Tibial nerve (tissue), 4 donors: ENCODE measurements around the gene BCAS2. TPM values are rescaled to one million over a fixed set of nuclear protein-coding genes. Genes with fewer than 3 reads are reported as not detected.

ENCODE experiments used
- DNase-seq, 2 donors: peaks; one replicate each; pipeline ENCODE4 v3.0.0-alpha.2; 2019; ENCODE audit warnings: low spot score in 2 of 2
- H3K27ac ChIP-seq, 4 donors: fragments of 200-600 bp; sonication (generic) in 3 of 4; one replicate each; pipeline ENCODE4 v1.5.1; 2017 to 2019; ENCODE audit warnings: mild to moderate bottlenecking in 1 of 4
- H3K27me3 ChIP-seq, 2 donors: fragments of 200-600 bp; sonication (generic) in 1 of 2; one replicate each; pipeline versions ENCODE4 v1.5.1 to v1.6.0; 2017 to 2019
- H3K36me3 ChIP-seq, 3 donors: fragments of 200-600 bp; sonication (generic); one replicate each; pipeline ENCODE4 v1.5.1; 2018 to 2019
- H3K4me1 ChIP-seq, 4 donors: fragments of 200-600 bp; sonication (generic) in 3 of 4; one replicate each; pipeline ENCODE4 v1.5.1; 2017 to 2019
- H3K4me3 ChIP-seq, 4 donors: fragments of 200-600 bp; sonication (generic) in 3 of 4; one replicate each; pipeline ENCODE4 v1.5.1; 2017 to 2019; ENCODE audit warnings: mild to moderate bottlenecking in 1 of 4, moderate library complexity in 1 of 4
- H3K9me3 ChIP-seq, 4 donors: fragments of 200-600 bp; sonication (generic) in 3 of 4; one replicate each; pipeline ENCODE4 v1.5.1; 2017 to 2019
- CTCF ChIP-seq, 5 experiments: fragments of 200-600 bp in 3 of 5; fragments of 450-650 bp in 2 of 5; sonication (generic) in 3 of 5; IDR thresholded peaks; one replicate each; pipeline ENCODE4 v1.5.1; 2016 to 2019; ENCODE audit warnings: antibody characterized with exemption in 5 of 5, mild to moderate bottlenecking in 3 of 5, moderate library complexity in 2 of 5
- EP300 ChIP-seq, 2 donors: sonication (generic); formaldehyde crosslinking; IDR thresholded peaks; one replicate each; pipeline ENCODE4 v1.6.1; 2017; ENCODE audit warnings: antibody characterized with exemption in 2 of 2, mild to moderate bottlenecking in 1 of 2
- POLR2A ChIP-seq, 2 donors: fragments of 450-650 bp; IDR thresholded peaks; one replicate each; pipeline ENCODE4 v1.6.1; 2017; ENCODE audit warnings: antibody characterized with exemption in 2 of 2, mild to moderate bottlenecking in 2 of 2, moderate library complexity in 2 of 2
- WGBS, 2 donors: methylation state at CpG; one replicate each; pipeline ENCODE4 v1.1.5; 2018; 5-methylcytosine and 5-hydroxymethylcytosine counted together
- total RNA-seq, 4 donors: library from RNA; depleted of rRNA; stranded (reverse); fragments of >200 nt; gene quantifications; one replicate each; pipeline ENCODE4 v1.1.0, GENCODE V29; 2016

Gene BCAS2
- total RNA-seq, 4 donors from 2014 or later: 25.8 to 35.4 (median 28.4) TPM

GRCh38 chr1:114540821-114541220 is 40.6 kb downstream of the BCAS2 start:
- Histone ChIP-seq H3K36me3 (no peaks in the 10 kb centered on the region), H3K4me3 (no peak overlapping the region), H3K9me3 (no peaks in the 10 kb centered on the region), H3K27ac (no peak overlapping the region), H3K4me1 (no peaks in the 10 kb centered on the region), H3K27me3 (no peaks in the 10 kb centered on the region)
- TF ChIP-seq CTCF (IDR thresholded peaks at IDR 0.05) (no peak), POLR2A (IDR thresholded peaks at IDR 0.05) (no peak)
- no peak for DNase-seq
- WGBS, 2 donors: 69 to 73% methylated on average over 6 of the region's 6 CpGs

GRCh38 chr1:114540272-114540671 is 41.1 kb downstream of the BCAS2 start:
- TF ChIP-seq POLR2A (IDR thresholded peaks at IDR 0.05) (no peak), CTCF (IDR thresholded peaks at IDR 0.05) (no peak), EP300 (IDR thresholded peaks at IDR 0.05) (no peak)
- Histone ChIP-seq H3K4me1 (no peaks in the 10 kb centered on the region), H3K27ac (no peak overlapping the region), H3K27me3 (no peaks in the 10 kb centered on the region), H3K36me3 (no peaks in the 10 kb centered on the region), H3K4me3 (no peak overlapping the region), H3K9me3 (no peaks in the 10 kb centered on the region)
- 63 to 70% methylated on average over 3 of the region's 3 CpGs for WGBS, 2 donors
- no peak for DNase-seq

GRCh38 chr1:114536043-114536442 is 45.4 kb downstream of the BCAS2 start:
- Histone ChIP-seq H3K27ac (no peak overlapping the region), H3K4me1 (no peaks in the 10 kb centered on the region), H3K4me3 (no peak overlapping the region), H3K27me3 (no peaks in the 10 kb centered on the region), H3K36me3 (no peaks in the 10 kb centered on the region), H3K9me3 (no peaks in the 10 kb centered on the region)
- DNase-seq: no peak
- 93% methylated on average over 7 of the region's 7 CpGs for WGBS, 2 donors
- no peak for TF ChIP-seq EP300 (IDR thresholded peaks at IDR 0.05)
- no peak for TF ChIP-seq CTCF (IDR thresholded peaks at IDR 0.05)
- TF ChIP-seq POLR2A (IDR thresholded peaks at IDR 0.05): no peak

GRCh38 chr1:114535401-114535800 is 46.0 kb downstream of the BCAS2 start:
- Histone ChIP-seq H3K4me1 (no peaks in the 10 kb centered on the region), H3K9me3 (no peaks in the 10 kb centered on the region), H3K27me3 (no peaks in the 10 kb centered on the region), H3K27ac (no peak overlapping the region), H3K4me3 (no peak overlapping the region), H3K36me3 (no peaks in the 10 kb centered on the region)
- TF ChIP-seq EP300 (IDR thresholded peaks at IDR 0.05) (no peak), POLR2A (IDR thresholded peaks at IDR 0.05) (no peak), CTCF (IDR thresholded peaks at IDR 0.05) (no peak)
- WGBS, 2 donors: 57 to 64% methylated on average over 1 of the region's 1 CpG
- DNase-seq: no peak

- Histone ChIP-seq H3K4me1 (no peaks in the 10 kb centered on the region), H3K9me3 (no peaks in the 10 kb centered on the region), H3K36me3 (no peaks in the 10 kb centered on the region), H3K27ac (no peak overlapping the region), H3K27me3 (no peaks in the 10 kb centered on the region), H3K4me3 (no peak overlapping the region)
- TF ChIP-seq EP300 (IDR thresholded peaks at IDR 0.05): no peak
- TF ChIP-seq POLR2A (IDR thresholded peaks at IDR 0.05): no peak
- DNase-seq: no peak
- 31 to 47% methylated on average over 1 of the region's 1 CpG for WGBS, 2 donors
Measured at GRCh38 chr1:114531094-114531493, 50.3 kb downstream of the BCAS2 start.

- 86 to 88% methylated on average over 2 of the region's 2 CpGs for WGBS, 2 donors
- H3K36me3 ChIP-seq: no peaks in the 10 kb centered on the region
- TF ChIP-seq CTCF (IDR thresholded peaks at IDR 0.05) (no peak), POLR2A (IDR thresholded peaks at IDR 0.05) (no peak), EP300 (IDR thresholded peaks at IDR 0.05) (no peak)
- no peak overlapping the region for H3K27ac ChIP-seq
- no peaks in the 10 kb centered on the region for H3K4me1 ChIP-seq
- no peak overlapping the region for H3K4me3 ChIP-seq
- no peak for DNase-seq
- H3K9me3 ChIP-seq: no peaks in the 10 kb centered on the region
- H3K27me3 ChIP-seq: no peaks in the 10 kb centered on the region
Measured at GRCh38 chr1:114530224-114530623, 51.2 kb downstream of the BCAS2 start.
